Measurements from ENCODE around the gene USP43.
A peak's percentile ranks its signal among the peaks of the same experiment; 100 is the strongest.
"Not testable (repeated sequence)": the region's sequence is repeated elsewhere in the genome, so short reads cannot be mapped to it uniquely, and the experiment has no call there.

Gene USP43

GRCh38 chr17:9644910-9645751 is at the start of gene USP43:
Gene USP43 (plus strand): TSS chr17:9645517. CDS start chr17:9645633, 116 bp downstream.
- Histone ChIP-seq H2AFZ (ENCODE audit: low read length) (peak within 1 kb of the TSS; percentile 43), H3K9me2 (replicated peaks; ENCODE audit: insufficient read depth, low read length) (no peaks in the 10 kb centered on the region), H3K36me3 (replicated peaks; ENCODE audit: insufficient read depth, low read length) (no peaks in the 10 kb centered on the region), H3K9ac (ENCODE audit: low read length) (no peak within 1 kb of the TSS), H3K27me3 (replicated peaks; ENCODE audit: insufficient read depth, low read length) (peaks cover 7% of the 10 kb centered on the region), H3K9me3 (replicated peaks; ENCODE audit: insufficient read depth, low read length) (no peaks in the 10 kb centered on the region), H4K20me1 (ENCODE audit: insufficient read depth, low read length) (no peaks in the 10 kb centered on the region), H3K4me1 (ENCODE audit: low read length) (no peaks in the 10 kb centered on the region), H3K4me3 (ENCODE audit: low read length) (peak within 1 kb of the TSS; percentile 31; the same call in 1 of the 2 replicates), H3K79me2 (ENCODE audit: low read length) (no peaks in the 10 kb centered on the region), H3K4me2 (ENCODE audit: low read depth, low read length) (peak within 1 kb of the TSS; percentile 57; the same call in 1 of the 2 replicates), H3K27ac (ENCODE audit: low read length) (no peak within 1 kb of the TSS), H3F3A (ENCODE audit: insufficient read depth, low read length) (no peaks in the 10 kb centered on the region)
- no peak for TF ChIP-seq EZH2 (optimal IDR thresholded peaks at IDR 0.05; ENCODE audit: low read depth, low read length)
- no peak for TF ChIP-seq CTCF (IDR thresholded peaks at IDR 0.05; ENCODE audit: low read length)
- no peak for TF ChIP-seq EZH2phosphoT487 (IDR thresholded peaks at IDR 0.05; ENCODE audit: low read length)
- no peak for DNase-seq

- H3K36me3 ChIP-seq (replicated peaks; ENCODE audit: insufficient read depth, low read length); H3K79me2 ChIP-seq (ENCODE audit: low read length); H3K27me3 ChIP-seq (replicated peaks; ENCODE audit: insufficient read depth, low read length); H4K20me1 ChIP-seq (ENCODE audit: insufficient read depth, low read length); H3K4me2 ChIP-seq (ENCODE audit: low read depth, low read length); H3K4me3 ChIP-seq (ENCODE audit: low read length); H3K27ac ChIP-seq (ENCODE audit: low read length); H3K9me2 ChIP-seq (replicated peaks; ENCODE audit: insufficient read depth, low read length); H3K9ac ChIP-seq (ENCODE audit: low read length); H3K4me1 ChIP-seq (ENCODE audit: low read length); H3F3A ChIP-seq (ENCODE audit: insufficient read depth, low read length); H3K9me3 ChIP-seq (replicated peaks; ENCODE audit: insufficient read depth, low read length); H2AFZ ChIP-seq (ENCODE audit: low read length); DNase-seq: not testable (repeated sequence)
Observed at GRCh38 chr17:9597638-9598037, 47.7 kb upstream of the USP43 start.

- Histone ChIP-seq H3K27me3 (replicated peaks; ENCODE audit: insufficient read depth, low read length) (no peaks in the 10 kb centered on the region), H3K36me3 (replicated peaks; ENCODE audit: insufficient read depth, low read length) (no peaks in the 10 kb centered on the region), H2AFZ (ENCODE audit: low read length) (no peak overlapping the region), H3K4me2 (ENCODE audit: low read depth, low read length) (no peak overlapping the region), H3K4me1 (ENCODE audit: low read length) (no peaks in the 10 kb centered on the region), H3K79me2 (ENCODE audit: low read length) (no peaks in the 10 kb centered on the region), H3F3A (ENCODE audit: insufficient read depth, low read length) (no peaks in the 10 kb centered on the region), H3K9ac (ENCODE audit: low read length) (no peak overlapping the region), H3K27ac (ENCODE audit: low read length) (no peak overlapping the region), H3K4me3 (ENCODE audit: low read length) (no peak overlapping the region), H3K9me3 (replicated peaks; ENCODE audit: insufficient read depth, low read length) (no peaks in the 10 kb centered on the region), H4K20me1 (ENCODE audit: insufficient read depth, low read length) (no peaks in the 10 kb centered on the region), H3K9me2 (replicated peaks; ENCODE audit: insufficient read depth, low read length) (no peaks in the 10 kb centered on the region)
- no peak for DNase-seq
- no peak for TF ChIP-seq EZH2phosphoT487 (IDR thresholded peaks at IDR 0.05; ENCODE audit: low read length)
- TF ChIP-seq CTCF (IDR thresholded peaks at IDR 0.05; ENCODE audit: low read length), result no peak
- no peak for TF ChIP-seq EZH2 (optimal IDR thresholded peaks at IDR 0.05; ENCODE audit: low read depth, low read length)
Observed at GRCh38 chr17:9598661-9599060, 46.7 kb upstream of the USP43 start.

GRCh38 chr17:9604583-9604982 is 40.7 kb upstream of the USP43 start:
- not testable (repeated sequence) for H3K9me2 ChIP-seq (replicated peaks; ENCODE audit: insufficient read depth, low read length); H3K36me3 ChIP-seq (replicated peaks; ENCODE audit: insufficient read depth, low read length); DNase-seq; H3K9ac ChIP-seq (ENCODE audit: low read length); H4K20me1 ChIP-seq (ENCODE audit: insufficient read depth, low read length); H3K79me2 ChIP-seq (ENCODE audit: low read length); H3K4me3 ChIP-seq (ENCODE audit: low read length); H3K9me3 ChIP-seq (replicated peaks; ENCODE audit: insufficient read depth, low read length); H2AFZ ChIP-seq (ENCODE audit: low read length); H3K4me2 ChIP-seq (ENCODE audit: low read depth, low read length); H3K27ac ChIP-seq (ENCODE audit: low read length); H3F3A ChIP-seq (ENCODE audit: insufficient read depth, low read length); H3K4me1 ChIP-seq (ENCODE audit: low read length); H3K27me3 ChIP-seq (replicated peaks; ENCODE audit: insufficient read depth, low read length)

Measured in MM.1S (cell line).